GM12878 (cell line): ENCODE results near the gene TP63. TPM values are rescaled to one million over a fixed set of nuclear protein-coding genes. Genes with fewer than 3 reads are reported as not detected.

Experiments
- CREM ChIP-seq: IDR thresholded peaks from 2 replicates; pipeline ENCODE4 v1.6.1; 2014; ENCODE audit warnings: antibody characterized with exemption, low read depth
- CTCF ChIP-seq, 3 experiments: IDR thresholded peaks in 2 of 3; conservative IDR thresholded peaks in 1 of 3; 2 replicates each; pipeline ENCODE4 v1.5.1; 2011; ENCODE audit warnings: low read depth in 3 of 3, low read length in 3 of 3, mild to moderate bottlenecking in 3 of 3, control low read depth in 2 of 3, moderate library complexity in 2 of 3, inconsistent platforms in 1 of 3, mixed read lengths in 1 of 3; ENCODE audit not compliant: control insufficient read depth in 2 of 3, insufficient read depth in 1 of 3; ENCODE audit errors: extremely low read depth in 1 of 3
- DPF2 ChIP-seq: fragments of 450-650 bp; IDR thresholded peaks from 2 replicates; pipeline ENCODE4 v1.6.1; 2017; ENCODE audit warnings: mild to moderate bottlenecking
- HCFC1 ChIP-seq: fragments of 150-350 bp; IDR thresholded peaks from 2 replicates; pipeline ENCODE4 v1.6.1; 2014; ENCODE audit warnings: low read length
- JUNB ChIP-seq: IDR thresholded peaks from 2 replicates; pipeline ENCODE4 v1.6.1; 2016; ENCODE audit warnings: antibody characterized with exemption, mild to moderate bottlenecking
- KDM1A ChIP-seq: fragments of 200-600 bp; sonication (generic); IDR thresholded peaks from 2 replicates; pipeline ENCODE4 v1.6.1; 2016; ENCODE audit warnings: borderline replicate concordance
- MEF2A ChIP-seq: IDR thresholded peaks from 2 replicates; pipeline ENCODE4 v1.6.1; 2011; ENCODE audit warnings: low read depth, mild to moderate bottlenecking, low read length, moderate library complexity; ENCODE audit not compliant: insufficient read depth
- NFIC ChIP-seq: IDR thresholded peaks from 2 replicates; pipeline ENCODE4 v1.6.1; 2012; ENCODE audit warnings: low read depth, mild to moderate bottlenecking, inconsistent platforms, low read length, moderate library complexity
- REST ChIP-seq: IDR thresholded peaks from 2 replicates; pipeline ENCODE4 v1.6.1; 2012; ENCODE audit warnings: mild to moderate bottlenecking, low read depth, low read length
- SIX5 ChIP-seq: IDR thresholded peaks from 2 replicates; pipeline ENCODE4 v1.6.1; 2011; ENCODE audit warnings: mild to moderate bottlenecking, low read depth, low read length, moderate library complexity; ENCODE audit not compliant: severe bottlenecking
- SMAD1 ChIP-seq: fragments of 450-650 bp; IDR thresholded peaks from 2 replicates; pipeline ENCODE4 v1.6.1; 2018; ENCODE audit warnings: mild to moderate bottlenecking, low read depth; ENCODE audit not compliant: partially characterized antibody
- SP1 ChIP-seq: IDR thresholded peaks from one replicate; pipeline ENCODE4 v1.6.1; 2011; ENCODE audit warnings: low read depth, low read length
- ZNF687 ChIP-seq: fragments of 450-650 bp; IDR thresholded peaks from 2 replicates; pipeline ENCODE4 v1.6.1; 2017; ENCODE audit warnings: mild to moderate bottlenecking, moderate library complexity
- ZSCAN29 ChIP-seq: fragments of 450-650 bp; IDR thresholded peaks from 2 replicates; pipeline ENCODE4 v1.6.1; 2017; ENCODE audit warnings: mild to moderate bottlenecking, moderate library complexity
- ZZZ3 ChIP-seq: IDR thresholded peaks from 2 replicates; pipeline ENCODE4 v1.6.1; 2011; ENCODE audit warnings: low read depth; ENCODE audit not compliant: control insufficient read depth, insufficient read length
- polyA plus RNA-seq, 11 experiments: library from polyadenylated mRNA; depleted of rRNA in 4 of 11; unstranded in 6 of 11; stranded (reverse) in 5 of 11; fragments of >200 nt; fragmentation: Nextera tagmentation in 4 of 11; fragmentation: Illumina TruSeq in 1 of 11; extraction: Ambion mirVana in 4 of 11; extraction: Trizol in 1 of 11; gene quantifications; 1 replicate in 1 of 11; 2 replicates in 10 of 11; pipeline versions ENCODE4 v1.2.1 to v1.2.3, GENCODE V29; 2011 to 2016; ENCODE audit warnings: inconsistent platforms in 2 of 11, missing spikeins in 2 of 11, low read depth in 1 of 11
- total RNA-seq, 4 experiments: library from RNA; depleted of rRNA in 3 of 4; stranded (reverse); fragments of >200 nt in 3 of 4; fragmentation: Illumina TruSeq in 1 of 4; extraction: Trizol in 1 of 4; gene quantifications; 2 replicates each; pipeline versions ENCODE4 v1.2.1 to v1.2.3, GENCODE V29; 2013 to 2021
- TF ChIP-seq, protein P1 (sequence below): IDR thresholded peaks from 2 replicates; pipeline ENCODE4 v1.6.1; 2012; ENCODE audit warnings: low read length, inconsistent platforms
- TF ChIP-seq, protein P2 (sequence below): fragments of 450-650 bp; IDR thresholded peaks from 2 replicates; pipeline ENCODE4 v1.6.1; 2017; ENCODE audit warnings: low read depth, mild to moderate bottlenecking, moderate library complexity

The TP63 gene
- total and polyA plus RNA-seq, 10 of the 15 experiments (the other 5 are each of a cell fraction or from before 2014, with no cell fraction given), result 1.4 to 10.8 (median 6.2) TPM

DNA sequence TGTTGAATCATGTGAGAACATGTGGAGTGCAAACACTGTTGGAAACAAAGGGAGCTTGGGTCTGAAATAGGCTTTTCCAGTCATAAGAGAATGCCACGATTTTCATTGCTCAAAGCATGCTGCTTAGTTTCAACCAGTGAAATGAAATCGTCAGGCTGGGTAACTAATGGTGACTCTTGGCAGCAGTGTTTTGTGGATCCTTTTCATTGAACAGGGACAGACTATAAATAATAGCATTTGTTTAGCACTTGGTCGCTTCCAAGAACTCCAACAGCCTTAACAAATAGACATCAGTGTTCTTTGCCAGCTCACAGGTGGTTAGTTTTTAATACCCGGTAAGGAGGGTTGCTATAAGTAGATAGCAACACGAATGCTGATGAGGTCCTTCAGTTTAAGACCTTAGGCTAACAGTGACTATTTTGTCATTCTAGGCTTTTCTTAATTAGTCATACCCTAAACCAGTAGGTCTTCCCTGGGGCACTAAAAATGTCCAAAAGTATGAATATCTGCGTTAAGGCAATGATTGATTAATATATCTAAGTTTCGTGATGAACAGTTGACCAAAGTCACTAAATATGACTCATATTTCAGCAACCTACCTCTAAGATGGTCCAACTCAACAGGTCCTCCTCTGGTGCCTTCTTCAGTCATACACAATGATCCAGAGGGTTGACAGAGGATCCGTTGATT, 15.8 kb downstream of the TP63 start (continued):
- TF ChIP-seq ZNF687 (no peak), ZSCAN29 (no peak), JUNB (peak; percentile 79), CTCF (IDR thresholded peaks at IDR 0.05 in 2 of 3, conservative IDR thresholded peaks at IDR 0.05 in 1 of 3; ENCODE audit: control insufficient read depth in 2 of 3, extremely low read depth in 1 of 3, insufficient read depth in 1 of 3, low read depth in 3 of 3, low read length in 3 of 3) (no peak), SP1 (no peak), NFIC (peak; percentile 63; the same call in 1 of the 2 replicates), SMAD1 (no peak), SIX5 (no peak), MEF2A (no peak), ZZZ3 (no peak), KDM1A (no peak), REST (no peak), HCFC1 (no peak), CREM (0 out of 2 replicates have a peak, but pooled peaks have one; percentile 9), DPF2 (no peak)
- TF ChIP-seq, protein P1, sequence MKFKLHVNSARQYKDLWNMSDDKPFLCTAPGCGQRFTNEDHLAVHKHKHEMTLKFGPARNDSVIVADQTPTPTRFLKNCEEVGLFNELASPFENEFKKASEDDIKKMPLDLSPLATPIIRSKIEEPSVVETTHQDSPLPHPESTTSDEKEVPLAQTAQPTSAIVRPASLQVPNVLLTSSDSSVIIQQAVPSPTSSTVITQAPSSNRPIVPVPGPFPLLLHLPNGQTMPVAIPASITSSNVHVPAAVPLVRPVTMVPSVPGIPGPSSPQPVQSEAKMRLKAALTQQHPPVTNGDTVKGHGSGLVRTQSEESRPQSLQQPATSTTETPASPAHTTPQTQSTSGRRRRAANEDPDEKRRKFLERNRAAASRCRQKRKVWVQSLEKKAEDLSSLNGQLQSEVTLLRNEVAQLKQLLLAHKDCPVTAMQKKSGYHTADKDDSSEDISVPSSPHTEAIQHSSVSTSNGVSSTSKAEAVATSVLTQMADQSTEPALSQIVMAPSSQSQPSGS, result 0 out of 2 replicates have a peak, but pooled peaks have one; percentile 20
- TF ChIP-seq, protein P2, sequence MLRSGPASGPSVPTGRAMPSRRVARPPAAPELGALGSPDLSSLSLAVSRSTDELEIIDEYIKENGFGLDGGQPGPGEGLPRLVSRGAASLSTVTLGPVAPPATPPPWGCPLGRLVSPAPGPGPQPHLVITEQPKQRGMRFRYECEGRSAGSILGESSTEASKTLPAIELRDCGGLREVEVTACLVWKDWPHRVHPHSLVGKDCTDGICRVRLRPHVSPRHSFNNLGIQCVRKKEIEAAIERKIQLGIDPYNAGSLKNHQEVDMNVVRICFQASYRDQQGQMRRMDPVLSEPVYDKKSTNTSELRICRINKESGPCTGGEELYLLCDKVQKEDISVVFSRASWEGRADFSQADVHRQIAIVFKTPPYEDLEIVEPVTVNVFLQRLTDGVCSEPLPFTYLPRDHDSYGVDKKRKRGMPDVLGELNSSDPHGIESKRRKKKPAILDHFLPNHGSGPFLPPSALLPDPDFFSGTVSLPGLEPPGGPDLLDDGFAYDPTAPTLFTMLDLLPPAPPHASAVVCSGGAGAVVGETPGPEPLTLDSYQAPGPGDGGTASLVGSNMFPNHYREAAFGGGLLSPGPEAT, result no peak
